MM.1S (cell line): ENCODE data around the gene PLAAT3.

Source experiments
- EZH2 ChIP-seq: fragments of 300-600 bp; sonication (generic); optimal IDR thresholded peaks from 2 replicates; pipeline ENCODE3; 2017; ENCODE audit warnings: low read depth, mild to moderate bottlenecking, antibody characterized with exemption, low read length, mixed read lengths
- EZH2phosphoT487 ChIP-seq: fragments of 300-600 bp; sonication (generic); IDR thresholded peaks from 2 replicates; pipeline ENCODE4 v1.6.1; 2018; ENCODE audit warnings: antibody characterized with exemption, low read length
- TF ChIP-seq, protein P1 (sequence below): fragments of 300-600 bp; sonication (generic); IDR thresholded peaks from 2 replicates; pipeline ENCODE4 v1.5.1; 2016; ENCODE audit warnings: antibody characterized with exemption, low read length, mixed read lengths

DNA sequence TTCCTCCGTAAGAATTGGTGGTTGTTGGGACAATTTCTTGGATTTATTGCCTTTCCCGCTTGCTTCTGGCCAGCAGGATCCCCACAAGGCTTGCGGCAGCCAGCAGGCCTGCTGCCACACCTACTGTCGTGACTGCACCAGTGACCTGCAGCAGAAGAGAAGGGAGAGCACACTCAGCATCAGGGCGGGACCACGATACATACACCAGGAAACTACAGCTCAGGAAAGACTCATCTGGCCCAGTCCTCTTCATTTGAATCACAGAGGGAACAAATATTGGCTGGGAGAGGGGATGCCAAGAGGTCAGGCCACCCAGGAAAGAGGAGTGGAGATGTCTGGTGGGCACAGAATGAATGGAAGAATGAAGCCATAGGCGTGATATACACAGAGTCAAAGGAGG, 61.3 kb downstream of the PLAAT3 start:
- TF ChIP-seq, protein P1, sequence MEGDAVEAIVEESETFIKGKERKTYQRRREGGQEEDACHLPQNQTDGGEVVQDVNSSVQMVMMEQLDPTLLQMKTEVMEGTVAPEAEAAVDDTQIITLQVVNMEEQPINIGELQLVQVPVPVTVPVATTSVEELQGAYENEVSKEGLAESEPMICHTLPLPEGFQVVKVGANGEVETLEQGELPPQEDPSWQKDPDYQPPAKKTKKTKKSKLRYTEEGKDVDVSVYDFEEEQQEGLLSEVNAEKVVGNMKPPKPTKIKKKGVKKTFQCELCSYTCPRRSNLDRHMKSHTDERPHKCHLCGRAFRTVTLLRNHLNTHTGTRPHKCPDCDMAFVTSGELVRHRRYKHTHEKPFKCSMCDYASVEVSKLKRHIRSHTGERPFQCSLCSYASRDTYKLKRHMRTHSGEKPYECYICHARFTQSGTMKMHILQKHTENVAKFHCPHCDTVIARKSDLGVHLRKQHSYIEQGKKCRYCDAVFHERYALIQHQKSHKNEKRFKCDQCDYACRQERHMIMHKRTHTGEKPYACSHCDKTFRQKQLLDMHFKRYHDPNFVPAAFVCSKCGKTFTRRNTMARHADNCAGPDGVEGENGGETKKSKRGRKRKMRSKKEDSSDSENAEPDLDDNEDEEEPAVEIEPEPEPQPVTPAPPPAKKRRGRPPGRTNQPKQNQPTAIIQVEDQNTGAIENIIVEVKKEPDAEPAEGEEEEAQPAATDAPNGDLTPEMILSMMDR: no peak
- TF ChIP-seq EZH2 (no peak), EZH2phosphoT487 (no peak)
